ENCODE results near the gene JPH2. TPM values are rescaled to one million over a fixed set of nuclear protein-coding genes. Genes with fewer than 3 reads are reported as not detected.
A peak's percentile ranks its signal among the peaks of the same experiment; 100 is the strongest.
"Not testable (repeated sequence)": the region's sequence is repeated elsewhere in the genome, so short reads cannot be mapped to it uniquely, and the experiment has no call there.

JPH2 gene
- 10 to 100 TPM in 1 of 2 donors, under 1 TPM in 1; 0.92 to 12.9 TPM for total RNA-seq
- long read RNA-seq, partial matches to known transcripts, result 1 of 1 reads
- long read RNA-seq, other reads (novel, unspliced or antisense), result 0 of 1 reads

- ATAC-seq (peak; percentile 70), DNase-seq (peak; percentile 43 to 70)
- intact Hi-C loops (cut with DNase I, micrococcal nuclease), result loop anchor here in 1 of 2 donors (10.0 kb wide), 1 partner anchor 72 kb away; no protein-coding TSS in a partner anchor
These were observed at the start of gene JPH2 for GRCh38 chr20:44187054-44187771. JPH2 (minus strand) TSS chr20:44187188; CDS start chr20:44186705, 483 bp downstream.

GRCh38 chr20:44235702-44236101 lies 48.7 kb upstream of the JPH2 start:
- intact Hi-C loops (cut with DNase I, micrococcal nuclease), result no loop called here
- DNase-seq, result no peak

GRCh38 chr20:44234566-44235317 lies 47.8 kb upstream of the JPH2 start:
- intact Hi-C loops (cut with DNase I, micrococcal nuclease), result no loop called here
- DNase-seq, result no peak
- ATAC-seq, result no peak

More at GRCh38 chr20:44235702-44236101, 48.7 kb upstream of the JPH2 start:
- no peak for ATAC-seq

- no peak for ATAC-seq
- intact Hi-C loops (cut with DNase I, micrococcal nuclease), result no loop called here
- no peak for DNase-seq
These were observed 46.5 kb upstream of the JPH2 start for GRCh38 chr20:44233436-44234016.

- DNase-seq; ATAC-seq; intact Hi-C loops (cut with DNase I, micrococcal nuclease): not testable (repeated sequence)
These were observed 45.5 kb upstream of the JPH2 start for GRCh38 chr20:44232469-44232856.

- ATAC-seq, result no peak
- intact Hi-C loops (cut with DNase I, micrococcal nuclease), result no loop called here
- DNase-seq, result no peak
These were observed 44.9 kb upstream of the JPH2 start for GRCh38 chr20:44231713-44232468.

GRCh38 chr20:44231193-44231592 lies 44.2 kb upstream of the JPH2 start:
- no peak for DNase-seq
- intact Hi-C loops (cut with DNase I, micrococcal nuclease), result no loop called here
- peak; percentile 14 for ATAC-seq

GRCh38 chr20:44228465-44229258 lies 41.7 kb upstream of the JPH2 start:
- no peak for ATAC-seq
- no peak for DNase-seq
- intact Hi-C loops (cut with DNase I, micrococcal nuclease), result loop anchor here in 1 of 2 donors (10.0 kb wide), 1 partner anchor 86 kb away; the partner anchor contains the start of gene FITM2

- DNase-seq (no peak), ATAC-seq (no peak)
- intact Hi-C loops (cut with DNase I, micrococcal nuclease), result loop anchor here in 1 of 2 donors (10.0 kb wide), 1 partner anchor 90 kb away; the partner anchor contains the start of gene FITM2
These were observed 37.6 kb upstream of the JPH2 start for GRCh38 chr20:44224637-44225036.

GRCh38 chr20:44223721-44224120 lies 36.7 kb upstream of the JPH2 start:
- ATAC-seq (peak; percentile 91), DNase-seq (peak; percentile 53 to 79)
- intact Hi-C loops (cut with DNase I, micrococcal nuclease), result loop anchor here in 1 of 2 donors (10.0 kb wide), 1 partner anchor 91 kb away; the partner anchor contains the start of gene FITM2

- ATAC-seq (peak; percentile 16), DNase-seq (no peak)
- intact Hi-C loops (cut with DNase I, micrococcal nuclease), result loop anchor here in 1 of 2 donors (10.0 kb wide), 1 partner anchor 92 kb away; the partner anchor contains the start of gene FITM2
These were observed 35.8 kb upstream of the JPH2 start for GRCh38 chr20:44222633-44223368.

GRCh38 chr20:44222027-44222426 lies 35.0 kb upstream of the JPH2 start:
- intact Hi-C loops (cut with DNase I, micrococcal nuclease), result loop anchor here in 1 of 2 donors (10.0 kb wide), 1 partner anchor 93 kb away; the partner anchor contains the start of gene FITM2
- no peak for ATAC-seq

GRCh38 chr20:44221368-44221954 lies 34.5 kb upstream of the JPH2 start:
- DNase-seq (no peak), ATAC-seq (no peak)
- intact Hi-C loops (cut with DNase I, micrococcal nuclease), result loop anchor here in 1 of 2 donors (10.0 kb wide), 1 partner anchor 93 kb away; the partner anchor contains the start of gene FITM2

More at GRCh38 chr20:44222027-44222426, 35.0 kb upstream of the JPH2 start:
- DNase-seq, result no peak

GRCh38 chr20:44219791-44220190 lies 32.8 kb upstream of the JPH2 start:
- intact Hi-C loops (cut with DNase I, micrococcal nuclease), result loop anchor here (5.0 to 10.0 kb wide), 5 partner anchors 88 to 385 kb away; partner anchors contain the start of gene FITM2 (in 1 of the 2)
- ATAC-seq, result no peak
- DNase-seq, result no peak

- DNase-seq (no peak), ATAC-seq (no peak)
- intact Hi-C loops (cut with DNase I, micrococcal nuclease), result loop anchor here in 1 of 2 donors (5.0 to 10.0 kb wide), 4 partner anchors 88 to 386 kb away; no protein-coding TSS in a partner anchor
These were observed 32.3 kb upstream of the JPH2 start for GRCh38 chr20:44219170-44219730.

GRCh38 chr20:44218446-44218845 lies 31.5 kb upstream of the JPH2 start:
- intact Hi-C loops (cut with DNase I, micrococcal nuclease), result loop anchor here in 1 of 2 donors (5.0 to 10.0 kb wide), 4 partner anchors 89 to 386 kb away; no protein-coding TSS in a partner anchor
- ATAC-seq, result no peak

More at GRCh38 chr20:44218446-44218845, 31.5 kb upstream of the JPH2 start:
- DNase-seq, result no peak

All from left colon (tissue), 2 donors.